Raji (cell line): ENCODE measurements around the gene PCCA.

ENCODE experiments used
- POLR2A ChIP-seq: IDR thresholded peaks from 2 replicates; pipeline ENCODE4 v1.6.1; 2011; ENCODE audit warnings: low read depth, low read length, control low read depth; ENCODE audit not compliant: insufficient read depth

Gene PCCA

DNA sequence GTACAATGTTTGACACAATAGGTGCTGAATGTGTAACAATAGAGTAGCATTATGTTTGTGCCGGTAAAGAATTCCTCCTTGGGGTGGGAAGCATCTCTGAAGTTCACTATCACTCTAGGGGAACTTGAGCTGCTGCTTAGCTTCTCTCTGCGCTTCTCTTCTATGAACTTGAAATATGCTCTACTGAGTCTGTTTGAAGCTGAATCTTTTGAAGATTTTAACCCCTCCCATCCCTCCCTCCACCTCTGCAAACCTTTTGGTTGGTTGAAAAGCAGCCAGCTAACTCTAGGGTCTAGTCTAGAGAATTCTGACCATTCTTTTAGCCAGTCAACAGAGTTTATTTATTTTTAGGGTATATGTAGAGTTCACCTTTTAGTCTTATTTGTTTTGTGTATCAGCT, 2.5 kb downstream of the PCCA start:
- TF ChIP-seq POLR2A: no peak

DNA sequence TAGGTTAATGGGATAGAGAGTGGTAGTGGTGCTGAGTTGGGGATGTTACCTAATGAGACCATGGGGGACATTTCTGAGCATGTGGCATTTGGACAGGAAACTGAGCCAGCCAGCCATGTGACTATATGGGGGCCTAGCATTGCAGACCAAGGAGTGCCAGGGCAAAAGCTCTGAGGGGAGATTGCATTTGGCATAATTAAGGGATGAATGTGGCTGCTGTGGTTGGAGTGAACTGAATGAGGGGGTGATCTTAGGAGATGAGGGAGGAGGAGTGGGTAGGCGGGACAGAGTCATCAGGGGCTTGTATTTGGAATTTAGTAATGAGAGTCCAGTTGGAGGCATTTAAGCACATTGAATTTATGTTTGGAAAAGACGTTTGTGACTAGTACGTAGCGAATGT, 6.6 kb downstream of the PCCA start:
- TF ChIP-seq POLR2A: no peak

DNA sequence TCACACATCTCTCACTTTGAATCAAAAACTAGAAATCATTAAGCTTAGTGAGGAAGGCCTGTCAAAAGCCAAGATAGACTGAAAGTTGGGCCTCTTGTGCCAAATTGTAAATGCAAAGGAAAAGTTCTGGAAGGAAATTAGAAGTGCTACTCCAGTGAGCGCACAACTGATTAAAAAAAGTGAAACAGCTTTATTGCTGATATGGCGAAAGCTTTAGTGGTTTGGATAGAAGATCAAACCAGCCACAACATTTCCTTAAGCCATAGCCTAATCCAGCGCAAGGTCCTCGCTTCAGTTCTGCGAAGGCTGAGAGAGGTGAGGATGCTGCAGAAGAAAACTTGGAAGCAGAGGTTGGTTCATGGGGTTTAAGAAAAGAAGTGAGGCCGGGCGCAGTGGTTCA, 7.6 kb downstream of the PCCA start:
- no peak for TF ChIP-seq POLR2A

GRCh38 chr13:100097821-100098220, 8.9 kb downstream of the PCCA start:
- TF ChIP-seq POLR2A: no peak

DNA sequence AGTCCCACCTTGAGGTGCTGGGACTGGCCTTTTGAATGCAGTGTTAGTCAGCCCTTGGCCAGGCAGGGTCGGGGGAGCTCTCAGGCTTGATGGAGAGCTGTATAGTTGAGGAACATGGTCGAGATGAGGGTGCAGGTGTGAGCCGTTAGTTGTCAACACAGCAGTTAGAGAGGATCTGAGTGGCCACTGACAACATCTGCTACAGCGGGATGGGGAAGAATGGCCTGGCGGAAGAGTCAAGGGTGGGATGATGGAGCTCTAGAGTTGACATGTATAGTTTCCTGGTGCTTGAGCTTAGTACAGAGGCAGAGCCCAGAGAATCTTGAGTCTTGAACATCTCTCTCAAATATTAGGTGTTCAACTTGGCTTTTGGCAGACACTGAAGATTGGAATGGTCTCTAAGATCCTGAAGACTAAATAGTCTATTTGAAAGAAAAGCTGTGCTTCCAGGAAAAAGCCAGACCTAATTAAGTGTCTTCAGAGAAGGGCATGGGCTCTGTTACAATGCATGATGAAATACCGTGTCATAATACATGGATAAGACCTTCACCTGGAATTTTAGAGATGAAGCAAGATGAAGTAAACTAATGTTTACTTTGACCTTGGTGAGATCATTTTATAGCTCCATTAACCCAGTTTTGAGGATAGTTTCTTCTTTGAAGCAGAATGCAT, 9.7 kb downstream of the PCCA start:
- no peak for TF ChIP-seq POLR2A

DNA sequence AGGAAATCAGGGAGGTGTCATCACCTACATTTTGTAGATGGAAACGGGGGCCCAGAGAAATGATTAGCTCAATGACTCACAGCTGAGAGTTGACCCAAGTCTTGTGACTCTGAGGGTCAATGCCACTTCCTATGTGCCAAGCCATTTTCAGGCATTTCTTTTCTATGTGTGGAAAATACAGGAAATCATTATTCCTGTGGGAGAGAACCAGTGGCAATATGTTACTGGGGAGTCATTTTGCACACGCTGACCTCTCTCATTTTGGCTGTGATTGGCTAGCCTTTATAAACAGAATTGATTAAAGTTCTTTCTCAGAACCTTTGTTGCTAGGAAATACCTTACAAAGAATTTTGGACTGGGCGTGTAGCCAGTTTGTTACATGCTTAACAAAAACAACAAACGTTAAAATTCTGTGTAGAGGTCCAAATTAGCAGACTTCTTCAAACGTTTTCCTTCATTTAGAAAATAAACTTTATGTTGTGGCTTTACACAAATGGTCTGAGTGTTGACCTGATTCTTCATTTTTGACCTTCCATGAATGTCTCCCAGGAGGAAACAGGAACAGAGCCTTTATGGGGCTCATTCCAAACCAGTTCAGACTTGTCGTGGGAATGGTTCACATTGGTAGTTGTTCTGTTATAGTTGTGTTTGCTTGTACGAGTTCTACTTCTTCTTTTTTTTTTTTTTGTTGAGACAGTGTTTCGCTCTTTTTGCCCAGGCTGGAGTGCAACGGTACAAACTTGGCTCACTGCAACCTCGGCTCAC, 11.4 kb downstream of the PCCA start:
- no peak for TF ChIP-seq POLR2A

GRCh38 chr13:100102042-100102441, 13.1 kb downstream of the PCCA start:
- TF ChIP-seq POLR2A: no peak

- TF ChIP-seq POLR2A: no peak
These were observed 17.1 kb downstream of the PCCA start for GRCh38 chr13:100106005-100106404.

- TF ChIP-seq POLR2A: no peak
These were observed 17.8 kb downstream of the PCCA start for GRCh38 chr13:100106705-100107104.

GRCh38 chr13:100108913-100109507, 20.1 kb downstream of the PCCA start:
- TF ChIP-seq POLR2A: no peak

- no peak for TF ChIP-seq POLR2A
These were observed 21.4 kb downstream of the PCCA start for GRCh38 chr13:100110269-100110668.

GRCh38 chr13:100112186-100112838, 23.4 kb downstream of the PCCA start:
- TF ChIP-seq POLR2A: no peak

DNA sequence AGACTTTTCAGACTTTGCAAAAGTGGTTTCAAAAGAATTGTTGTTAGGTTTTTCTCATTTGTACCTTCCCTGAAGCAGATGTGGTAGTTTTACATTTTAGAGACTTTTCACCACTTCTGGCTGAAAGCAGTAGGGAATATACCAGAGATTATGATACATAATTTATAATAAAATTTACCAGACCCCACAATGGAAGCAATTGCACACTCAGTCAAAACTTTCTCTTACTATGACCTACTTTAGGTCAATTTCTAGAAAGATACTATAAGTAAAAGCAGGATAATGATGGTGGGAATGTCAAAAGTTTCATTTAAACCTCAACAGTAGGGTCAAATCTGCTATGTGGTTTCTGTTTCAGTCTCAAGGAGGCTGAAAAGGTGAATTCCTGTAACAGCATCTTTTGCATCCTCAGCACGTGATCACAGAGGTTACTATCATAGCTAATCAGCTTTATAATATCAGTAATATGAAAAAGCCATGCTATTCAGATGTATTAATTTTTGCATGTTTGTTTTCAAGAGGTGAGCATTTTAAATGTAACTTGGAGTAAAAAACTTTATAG, 26.9 kb downstream of the PCCA start:
- no peak for TF ChIP-seq POLR2A

DNA sequence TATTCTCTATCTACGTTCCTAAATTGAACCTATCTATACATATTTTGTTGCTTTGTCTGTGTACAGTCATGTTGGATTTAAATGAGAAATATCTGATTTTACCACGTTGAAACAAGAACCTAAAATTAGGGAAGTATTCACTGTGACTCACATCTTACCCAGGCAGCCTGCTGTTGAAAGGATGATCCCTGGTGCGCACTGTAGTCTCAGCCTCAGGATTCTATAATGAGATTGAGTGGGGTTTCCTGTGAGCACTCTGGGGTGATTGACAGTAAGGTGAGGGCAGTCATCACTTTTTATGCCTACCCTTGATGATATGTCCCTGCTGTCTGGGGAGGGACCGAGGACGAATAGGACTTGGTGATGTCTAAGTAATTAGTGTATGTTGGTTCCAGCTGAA, 35.4 kb downstream of the PCCA start:
- no peak for TF ChIP-seq POLR2A

DNA sequence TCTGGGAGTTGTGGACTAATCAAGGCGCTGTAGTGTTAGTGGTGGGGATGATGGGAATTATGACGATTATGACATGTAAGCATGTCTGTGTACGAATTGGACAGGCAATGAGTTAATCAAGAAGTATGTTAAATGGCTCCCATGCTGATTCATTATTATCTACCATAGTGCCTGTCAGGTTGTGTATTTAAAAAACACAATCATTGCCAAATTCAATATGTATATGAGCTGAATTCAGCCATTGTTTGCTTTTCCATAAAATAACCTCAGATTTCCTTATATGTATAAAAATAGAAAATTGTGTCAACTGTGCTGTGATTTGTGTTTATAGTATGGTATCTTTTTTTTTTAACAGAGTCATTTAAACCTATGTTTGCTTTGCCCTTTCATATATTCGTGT, 37.1 kb downstream of the PCCA start:
- no peak for TF ChIP-seq POLR2A

DNA sequence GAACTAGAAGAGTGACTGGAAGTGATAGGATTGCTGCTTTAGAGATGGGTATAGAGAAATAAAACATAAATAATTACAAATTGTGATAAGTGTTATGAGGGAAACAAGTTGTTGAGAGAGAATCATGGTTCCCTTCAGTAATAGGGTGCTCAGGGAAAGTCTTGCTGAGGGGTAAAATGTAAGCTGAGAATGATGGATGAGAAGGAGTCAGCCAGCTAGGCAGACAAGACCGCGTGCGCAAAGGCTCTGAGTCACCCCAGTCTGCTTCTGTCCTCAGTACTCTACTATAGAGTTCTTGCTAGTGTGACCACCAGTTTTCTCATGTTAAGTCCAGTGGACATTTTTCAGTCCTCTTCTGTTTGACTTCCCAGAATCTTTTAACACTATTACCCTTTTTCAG, 39.5 kb downstream of the PCCA start:
- no peak for TF ChIP-seq POLR2A

GRCh38 chr13:100128838-100129237, 39.9 kb downstream of the PCCA start:
- TF ChIP-seq POLR2A: no peak
